Fibroblast of the conjunctiva (primary cell): Measurements from ENCODE around the gene RASAL2.
A peak's percentile ranks its signal among the peaks of the same experiment; 100 is the strongest.
"Not testable (repeated sequence)": the region's sequence is repeated elsewhere in the genome, so short reads cannot be mapped to it uniquely, and the experiment has no call there.

Source experiments
- DNase-seq: peaks from one replicate; pipeline ENCODE4 v3.0.0-alpha.2; 2010; ENCODE audit warnings: low read depth

The RASAL2 gene

DNA sequence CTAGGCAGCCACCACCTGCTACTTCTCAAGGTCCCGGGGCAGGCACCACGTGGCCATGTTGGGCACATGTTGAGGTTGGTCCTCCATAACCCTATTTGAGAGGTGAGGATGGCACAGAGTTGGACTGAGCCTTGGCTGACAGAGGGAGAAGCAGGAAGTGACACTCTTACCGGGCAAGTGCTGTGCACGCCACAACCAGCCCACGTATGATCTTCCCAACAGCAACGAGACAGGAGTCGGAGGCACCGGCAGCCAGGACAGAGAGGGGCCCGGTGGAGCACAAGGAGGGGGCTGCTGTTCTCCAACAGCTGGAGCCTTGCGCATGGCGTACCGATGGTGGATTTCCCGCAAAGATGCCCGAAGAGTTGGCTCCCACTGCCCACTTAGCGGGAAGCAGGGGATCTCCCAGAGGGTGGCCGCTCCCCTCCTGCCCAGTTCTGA is 399.4 kb downstream of the RASAL2 start:
- no peak for DNase-seq

DNA sequence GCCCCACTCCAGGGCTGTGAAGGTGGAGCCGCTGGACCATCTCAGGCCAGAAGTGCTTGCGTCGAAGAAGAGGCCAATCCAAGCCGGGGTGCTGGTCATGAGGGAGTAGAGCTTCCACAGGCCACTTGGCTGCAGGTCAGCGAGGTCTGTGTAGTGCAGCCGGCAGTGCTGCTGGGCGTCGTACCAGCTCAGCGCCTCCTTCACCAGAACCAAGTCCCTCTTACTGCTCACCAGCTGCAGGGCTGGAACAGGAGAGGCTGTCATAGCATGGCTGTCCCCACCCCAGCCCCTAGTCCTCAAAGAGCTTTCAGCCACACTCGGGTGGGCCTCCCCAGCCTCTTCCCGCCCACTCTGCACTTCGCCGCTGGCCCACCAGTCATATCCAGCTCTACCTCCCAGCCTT is 400.7 kb downstream of the RASAL2 start:
- no peak for DNase-seq

DNA sequence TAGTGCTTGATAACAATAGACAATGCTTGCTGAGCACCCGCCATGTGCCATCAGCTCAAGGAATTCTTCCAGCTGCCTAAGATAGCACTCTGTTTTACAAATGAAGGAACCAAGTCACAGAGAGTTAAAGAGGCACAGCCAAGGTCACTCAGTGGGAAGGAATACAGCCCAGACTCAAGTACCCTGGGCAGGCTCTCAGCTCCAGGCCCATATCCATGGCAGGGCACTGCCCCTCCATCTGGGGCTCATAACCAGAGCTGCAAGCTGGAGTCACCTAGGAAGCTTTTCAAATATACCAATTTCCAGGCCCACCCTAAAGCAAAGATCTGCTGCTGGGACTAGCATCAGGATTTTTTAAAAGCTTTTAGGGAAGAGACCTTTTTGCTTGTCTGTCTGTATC is 401.3 kb downstream of the RASAL2 start:
- DNase-seq = no peak

DNA sequence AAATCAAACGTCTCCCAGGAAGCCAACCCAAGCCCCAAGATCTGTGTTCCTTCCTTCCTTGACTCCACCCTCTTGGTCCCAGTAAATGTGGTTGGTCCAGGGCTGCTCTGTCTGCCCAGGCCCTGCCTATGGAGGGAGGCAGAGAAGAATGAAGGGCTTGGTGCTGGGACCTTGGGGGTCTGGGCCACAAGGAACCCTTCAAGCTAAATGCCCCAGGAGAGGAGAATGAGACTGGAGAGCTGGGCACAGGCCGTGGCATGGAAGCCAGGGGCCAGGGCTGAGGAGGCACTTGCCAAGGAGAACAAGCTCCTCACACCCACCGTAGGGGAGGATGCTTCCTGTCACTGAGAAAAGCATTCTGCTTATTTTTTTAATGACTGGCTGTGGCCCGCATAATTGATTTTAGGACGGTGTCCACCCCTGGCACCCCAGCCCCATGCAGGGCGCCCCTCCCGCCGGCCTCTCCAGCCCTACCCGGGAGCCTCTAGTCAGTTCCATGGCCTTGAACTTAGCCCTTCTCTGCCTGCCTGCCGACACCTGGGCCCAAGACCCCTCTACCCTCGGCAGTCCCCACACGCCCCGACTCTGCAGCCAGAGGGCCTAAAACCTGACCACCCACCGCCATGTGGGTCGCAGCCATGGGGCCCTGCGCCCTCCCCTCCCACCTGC is 402.0 kb downstream of the RASAL2 start:
- no peak for DNase-seq

GRCh38 chr1:178496410-178497135 is 402.7 kb downstream of the RASAL2 start, which contains the start of gene CLEC20A:
Gene CLEC20A (minus strand): TSS chr1:178496964. CDS start chr1:178496939, 25 bp downstream.
- DNase-seq = no peak

GRCh38 chr1:178497903-178498478 is 404.1 kb downstream of the RASAL2 start:
- DNase-seq = no peak

DNA sequence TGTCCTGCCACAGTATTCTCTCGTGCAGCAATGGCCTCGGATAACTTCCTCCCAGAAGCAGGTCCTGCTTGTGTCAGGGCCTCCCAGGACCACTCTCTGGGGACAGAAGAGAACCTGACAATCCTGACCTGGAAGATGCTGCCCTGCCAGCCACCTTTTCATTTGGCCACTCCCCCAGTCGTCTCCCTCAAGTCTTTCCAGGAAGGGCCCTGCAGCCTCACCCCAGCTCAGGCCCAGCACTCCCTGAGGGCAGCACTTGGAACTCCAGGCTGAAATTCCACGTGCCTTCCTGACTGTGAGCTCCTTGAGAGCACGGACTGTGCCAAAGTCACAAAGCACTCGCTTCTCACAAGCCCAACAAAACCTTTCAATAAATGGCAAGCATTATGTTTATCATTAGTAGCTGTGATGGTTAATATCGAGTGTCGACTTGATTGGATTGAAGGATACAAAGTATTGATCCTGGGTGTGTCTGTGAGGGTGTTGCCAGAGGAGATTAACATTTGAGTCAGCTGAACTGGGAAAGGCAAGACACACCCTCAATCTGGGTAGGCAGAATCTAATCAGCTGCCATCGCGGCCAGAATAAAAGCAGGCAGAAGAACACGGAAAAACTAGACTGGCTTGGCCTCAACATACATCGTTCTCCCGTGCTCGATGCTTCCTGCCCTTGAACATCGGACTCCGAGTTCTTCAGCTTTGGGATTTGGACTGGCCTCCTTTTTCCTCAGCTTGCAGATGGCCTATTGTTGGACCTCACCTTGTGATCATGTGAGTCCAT is 405.2 kb downstream of the RASAL2 start:
- no peak for DNase-seq

GRCh38 chr1:178500091-178500770 is 406.3 kb downstream of the RASAL2 start:
- no peak for DNase-seq

- DNase-seq = no peak
Observed at GRCh38 chr1:178500936-178501554, 407.1 kb downstream of the RASAL2 start.

GRCh38 chr1:178501705-178502329 is 407.9 kb downstream of the RASAL2 start:
- peak; percentile 27 for DNase-seq

DNA sequence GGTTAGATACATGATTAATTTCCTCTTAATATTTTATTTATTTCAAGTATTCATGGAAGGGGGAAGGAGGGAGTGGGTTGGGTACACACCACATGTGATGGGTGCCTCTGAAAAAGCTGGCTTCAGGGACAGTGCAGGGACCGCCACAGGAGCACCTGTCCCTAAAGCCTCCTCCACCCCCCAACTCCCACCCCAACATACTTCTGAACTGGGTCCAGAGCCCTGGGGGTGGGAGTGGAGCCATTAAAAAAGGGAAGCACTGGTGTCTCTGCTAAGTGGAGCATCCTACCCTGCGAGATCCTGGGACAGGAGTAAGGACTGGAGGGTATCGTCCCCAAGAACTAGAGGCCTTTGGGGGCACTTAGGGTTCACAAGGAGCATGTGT is 408.4 kb downstream of the RASAL2 start:
- DNase-seq = no peak

DNA sequence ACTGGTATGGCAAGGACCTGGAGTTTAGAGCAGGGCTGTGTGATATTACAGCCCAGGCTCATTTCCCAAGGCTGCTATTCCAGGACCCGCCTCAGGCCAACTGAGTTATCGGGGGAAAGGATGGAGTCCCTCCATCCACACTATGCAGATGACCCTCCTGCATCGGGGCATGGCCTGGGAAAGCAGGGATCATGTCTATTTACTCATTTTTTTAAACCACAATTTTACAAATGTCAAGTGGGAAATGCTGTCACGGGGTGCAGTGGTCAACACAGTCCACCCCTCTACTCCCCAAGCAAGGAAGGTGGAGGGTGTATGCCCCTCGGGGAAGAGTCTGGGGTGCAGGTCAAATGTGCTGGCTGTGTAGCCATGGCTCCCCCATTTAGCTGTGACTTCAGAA is 409.0 kb downstream of the RASAL2 start:
- DNase-seq = no peak

GRCh38 chr1:178503316-178503715 is 409.4 kb downstream of the RASAL2 start:
- not testable (repeated sequence) for DNase-seq

DNA sequence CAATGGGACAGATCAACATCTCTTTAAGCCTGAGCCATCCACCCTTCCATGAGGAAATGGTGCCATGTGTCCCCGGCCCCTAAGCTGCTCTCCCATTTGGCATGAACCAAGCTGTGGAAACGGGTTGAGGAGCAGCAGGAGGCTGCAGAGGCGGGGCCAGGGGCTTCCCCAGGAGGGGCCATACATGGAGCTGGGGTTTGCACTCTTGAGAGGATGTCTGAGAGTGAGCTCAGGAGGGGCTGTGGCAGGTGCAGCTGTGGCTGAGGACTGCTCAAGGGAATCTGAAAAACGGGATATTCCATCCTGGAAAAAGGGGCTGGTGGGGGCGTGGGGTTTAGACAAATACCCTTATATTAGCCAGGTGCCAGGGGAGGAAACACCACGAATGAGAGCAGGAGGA is 409.9 kb downstream of the RASAL2 start:
- DNase-seq = no peak

DNA sequence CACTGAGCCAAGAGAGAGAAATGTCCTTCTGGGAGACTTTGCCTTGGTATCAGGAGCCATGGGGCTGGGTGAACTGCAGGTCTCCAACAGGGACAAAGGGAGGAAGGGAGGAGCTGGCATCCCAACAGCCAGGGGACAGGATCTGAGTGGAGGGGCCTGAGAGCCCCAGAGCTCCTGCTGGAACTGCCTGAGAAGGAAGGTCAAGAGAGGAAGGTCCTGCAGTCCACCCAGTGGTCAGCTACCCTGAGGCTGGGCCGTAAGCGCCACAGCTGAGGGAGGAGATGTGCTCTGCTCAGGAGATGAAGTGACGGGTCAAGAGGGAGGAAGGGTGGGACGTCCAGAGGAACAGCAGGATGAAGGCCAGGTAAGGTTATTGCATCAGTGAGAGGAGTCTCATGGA is 410.4 kb downstream of the RASAL2 start:
- no peak for DNase-seq

DNA sequence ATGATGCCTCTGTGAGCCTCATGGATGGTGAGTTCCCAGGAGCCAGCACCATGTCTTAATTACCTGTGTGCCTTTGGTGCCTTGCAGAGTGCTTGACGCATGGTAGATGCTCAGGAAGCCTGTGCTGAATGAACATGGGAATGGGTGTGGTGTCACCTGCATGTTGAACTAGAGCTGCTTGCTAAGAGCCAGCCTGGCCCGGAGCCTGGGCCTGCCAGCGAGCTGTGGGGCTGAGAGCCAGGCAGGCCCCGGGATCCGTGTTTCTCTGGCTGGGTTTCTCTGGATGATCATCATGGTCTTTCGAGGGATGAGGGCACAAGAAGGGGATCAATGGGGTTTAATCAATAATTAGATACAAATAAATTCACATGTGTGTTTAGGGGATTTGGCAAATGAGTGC is 412.3 kb downstream of the RASAL2 start:
- no peak for DNase-seq

DNA sequence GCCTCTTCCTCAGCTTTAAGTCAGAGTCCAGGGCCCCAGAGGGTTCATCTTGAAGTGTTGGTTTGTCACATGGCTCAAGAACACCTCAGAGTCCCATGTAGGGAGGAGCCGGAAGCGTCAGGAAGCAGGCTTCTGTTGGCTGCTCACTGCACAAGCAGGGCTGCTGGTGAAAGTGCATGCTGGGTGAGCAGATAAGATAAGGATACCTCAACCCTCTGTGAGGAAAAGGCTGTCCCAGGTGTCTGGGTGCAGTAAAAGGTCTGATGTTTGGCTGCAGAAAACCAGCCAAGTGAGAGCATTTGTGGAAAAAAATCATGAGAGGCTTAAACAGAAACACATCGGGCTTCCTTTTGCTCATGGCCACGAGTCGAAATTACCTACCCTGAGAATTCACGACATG is 412.8 kb downstream of the RASAL2 start:
- DNase-seq = no peak

DNA sequence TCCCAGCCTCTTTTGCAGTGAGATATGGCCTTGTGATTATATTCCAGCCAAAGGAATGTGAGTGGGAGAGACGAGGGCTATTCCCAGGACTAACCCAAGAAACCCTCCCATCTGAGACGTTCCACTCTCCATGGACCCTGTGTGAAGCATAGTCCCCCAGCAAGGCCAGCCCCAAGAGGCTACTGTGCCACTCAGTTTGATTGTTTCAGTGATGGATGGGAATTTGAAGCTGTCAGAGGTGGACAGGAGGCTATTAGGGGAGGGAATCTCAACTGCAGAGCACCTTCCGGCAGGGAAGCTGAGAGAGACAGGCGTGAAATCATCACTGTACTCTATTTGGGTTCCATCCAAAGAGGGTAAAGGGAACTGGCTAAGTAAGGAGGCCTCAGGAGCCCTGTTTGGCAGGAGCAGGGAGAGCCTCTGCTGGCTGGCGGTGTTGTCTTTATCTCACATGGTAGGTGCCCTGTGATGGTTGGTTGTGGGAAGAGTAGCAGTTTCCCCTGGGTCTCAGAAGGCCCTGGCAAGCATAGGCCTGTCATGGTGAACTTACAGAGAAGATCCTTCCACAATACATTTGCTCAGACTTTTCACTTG is 415.6 kb downstream of the RASAL2 start:
- no peak for DNase-seq

DNA sequence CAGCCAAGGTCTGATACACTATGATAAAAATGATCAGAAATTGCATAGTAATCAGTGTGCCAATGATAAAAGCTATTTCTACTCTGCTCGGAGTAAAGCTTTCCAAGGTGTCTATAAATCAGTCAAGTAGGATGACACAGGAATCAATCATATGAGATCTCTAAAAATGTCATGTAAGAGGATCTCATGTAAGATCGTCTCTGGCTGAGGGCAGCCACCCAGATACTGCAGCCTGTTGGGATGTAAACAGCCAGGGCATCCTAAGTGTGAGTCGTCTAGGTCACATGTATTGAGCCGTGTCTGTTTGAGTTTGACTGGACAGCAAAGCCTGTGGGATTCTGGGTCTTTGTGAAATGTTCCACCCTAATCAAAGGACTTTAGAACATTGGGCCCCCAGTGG is 416.3 kb downstream of the RASAL2 start:
- no peak for DNase-seq

- no peak for DNase-seq
Observed at GRCh38 chr1:178512566-178513277, 418.8 kb downstream of the RASAL2 start, which contains the start of gene TEX35. Gene TEX35 (plus strand): TSS chr1:178513109. CDS start chr1:178513189, 80 bp downstream.
